ENCODE data around the gene ANAPC13. TPM values are rescaled to one million over a fixed set of nuclear protein-coding genes. Genes with fewer than 3 reads are reported as not detected.

Gene ANAPC13
- total RNA-seq, 1 experiment from 2014 or later = 47.3 TPM

- no peak for DNase-seq
- no peak overlapping the region for H2AFZ ChIP-seq (ENCODE audit: low read length)
- no peaks in the 10 kb centered on the region for H3K9me2 ChIP-seq (replicated peaks; ENCODE audit: insufficient read depth, low read length)
- H3K36me3 ChIP-seq (ENCODE audit: insufficient read depth, low read length) = no peaks in the 10 kb centered on the region
- H3K4me3 ChIP-seq (ENCODE audit: low read length) = no peak overlapping the region
- H3K9me3 ChIP-seq (ENCODE audit: low read length) = no peaks in the 10 kb centered on the region
- no peak overlapping the region for H3K9ac ChIP-seq (ENCODE audit: low read length)
- no peak overlapping the region for H3K27ac ChIP-seq (ENCODE audit: low read length)
- H3K4me1 ChIP-seq (ENCODE audit: low read length) = no peaks in the 10 kb centered on the region
- H4K20me1 ChIP-seq (ENCODE audit: insufficient read depth, low read depth, low read length) = no peaks in the 10 kb centered on the region
- no peaks in the 10 kb centered on the region for H3K27me3 ChIP-seq (ENCODE audit: low read length)
- H3K4me2 ChIP-seq (ENCODE audit: low read depth, low read length, poor library complexity, severe bottlenecking) = no peak overlapping the region
- no peaks in the 10 kb centered on the region for H3K79me2 ChIP-seq (ENCODE audit: low read length)
These were observed 27.3 kb downstream of the ANAPC13 start for GRCh38 chr3:134458406-134458945.

- no peak overlapping the region for H3K4me3 ChIP-seq (ENCODE audit: low read length)
- DNase-seq = no peak
- no peaks in the 10 kb centered on the region for H3K9me3 ChIP-seq (ENCODE audit: low read length)
- H3K9me2 ChIP-seq (replicated peaks; ENCODE audit: insufficient read depth, low read length) = no peaks in the 10 kb centered on the region
- H3K27ac ChIP-seq (ENCODE audit: low read length) = no peak overlapping the region
- no peaks in the 10 kb centered on the region for H4K20me1 ChIP-seq (ENCODE audit: insufficient read depth, low read depth, low read length)
- no peaks in the 10 kb centered on the region for H3K27me3 ChIP-seq (ENCODE audit: low read length)
- no peak overlapping the region for H3K4me2 ChIP-seq (ENCODE audit: low read depth, low read length, poor library complexity, severe bottlenecking)
- H3K36me3 ChIP-seq (ENCODE audit: insufficient read depth, low read length) = no peaks in the 10 kb centered on the region
- no peak overlapping the region for H3K9ac ChIP-seq (ENCODE audit: low read length)
- H3K4me1 ChIP-seq (ENCODE audit: low read length) = no peaks in the 10 kb centered on the region
- H3K79me2 ChIP-seq (ENCODE audit: low read length) = no peaks in the 10 kb centered on the region
- no peak overlapping the region for H2AFZ ChIP-seq (ENCODE audit: low read length)
These were observed 28.3 kb downstream of the ANAPC13 start for GRCh38 chr3:134457376-134458074.

- H3K27me3 ChIP-seq (ENCODE audit: low read length) = no peaks in the 10 kb centered on the region
These were observed 32.2 kb downstream of the ANAPC13 start for GRCh38 chr3:134453631-134454030.

GRCh38 chr3:134449951-134450350 is 35.8 kb downstream of the ANAPC13 start:
- Histone ChIP-seq H3K27ac (ENCODE audit: low read length) (no peak overlapping the region), H3K4me1 (ENCODE audit: low read length) (no peaks in the 10 kb centered on the region), H3K79me2 (ENCODE audit: low read length) (no peaks in the 10 kb centered on the region), H4K20me1 (ENCODE audit: insufficient read depth, low read depth, low read length) (no peaks in the 10 kb centered on the region), H3K9me2 (replicated peaks; ENCODE audit: insufficient read depth, low read length) (no peaks in the 10 kb centered on the region), H2AFZ (ENCODE audit: low read length) (no peak overlapping the region), H3K36me3 (ENCODE audit: insufficient read depth, low read length) (no peaks in the 10 kb centered on the region), H3K9me3 (ENCODE audit: low read length) (no peaks in the 10 kb centered on the region), H3K27me3 (ENCODE audit: low read length) (no peaks in the 10 kb centered on the region), H3K9ac (ENCODE audit: low read length) (no peak overlapping the region), H3K4me2 (ENCODE audit: low read depth, low read length, poor library complexity, severe bottlenecking) (no peak overlapping the region), H3K4me3 (ENCODE audit: low read length) (no peak overlapping the region)
- no peak for DNase-seq

More at GRCh38 chr3:134453631-134454030, 32.2 kb downstream of the ANAPC13 start:
- H3K36me3 ChIP-seq (ENCODE audit: insufficient read depth, low read length) = no peaks in the 10 kb centered on the region
- H3K79me2 ChIP-seq (ENCODE audit: low read length) = no peaks in the 10 kb centered on the region
- H3K4me2 ChIP-seq (ENCODE audit: low read depth, low read length, poor library complexity, severe bottlenecking) = no peak overlapping the region
- no peaks in the 10 kb centered on the region for H3K9me2 ChIP-seq (replicated peaks; ENCODE audit: insufficient read depth, low read length)
- no peaks in the 10 kb centered on the region for H4K20me1 ChIP-seq (ENCODE audit: insufficient read depth, low read depth, low read length)
- H3K27ac ChIP-seq (ENCODE audit: low read length) = no peak overlapping the region
- no peak overlapping the region for H3K9ac ChIP-seq (ENCODE audit: low read length)
- no peak overlapping the region for H2AFZ ChIP-seq (ENCODE audit: low read length)
- H3K9me3 ChIP-seq (ENCODE audit: low read length) = no peaks in the 10 kb centered on the region
- DNase-seq = no peak
- H3K4me1 ChIP-seq (ENCODE audit: low read length) = no peaks in the 10 kb centered on the region
- H3K4me3 ChIP-seq (ENCODE audit: low read length) = no peak overlapping the region

GRCh38 chr3:134449277-134449676 is 36.5 kb downstream of the ANAPC13 start:
- no peaks in the 10 kb centered on the region for H3K9me2 ChIP-seq (replicated peaks; ENCODE audit: insufficient read depth, low read length)
- no peaks in the 10 kb centered on the region for H3K4me1 ChIP-seq (ENCODE audit: low read length)
- H4K20me1 ChIP-seq (ENCODE audit: insufficient read depth, low read depth, low read length) = no peaks in the 10 kb centered on the region
- H3K79me2 ChIP-seq (ENCODE audit: low read length) = no peaks in the 10 kb centered on the region
- no peaks in the 10 kb centered on the region for H3K36me3 ChIP-seq (ENCODE audit: insufficient read depth, low read length)
- no peak overlapping the region for H2AFZ ChIP-seq (ENCODE audit: low read length)
- DNase-seq = no peak
- no peak overlapping the region for H3K27ac ChIP-seq (ENCODE audit: low read length)
- H3K9me3 ChIP-seq (ENCODE audit: low read length) = no peaks in the 10 kb centered on the region
- no peaks in the 10 kb centered on the region for H3K27me3 ChIP-seq (ENCODE audit: low read length)
- H3K4me2 ChIP-seq (ENCODE audit: low read depth, low read length, poor library complexity, severe bottlenecking) = no peak overlapping the region
- no peak overlapping the region for H3K9ac ChIP-seq (ENCODE audit: low read length)
- no peak overlapping the region for H3K4me3 ChIP-seq (ENCODE audit: low read length)

GRCh38 chr3:134448664-134449063 is 37.1 kb downstream of the ANAPC13 start:
- Histone ChIP-seq H3K27ac (ENCODE audit: low read length) (no peak overlapping the region), H3K9ac (ENCODE audit: low read length) (no peak overlapping the region), H4K20me1 (ENCODE audit: insufficient read depth, low read depth, low read length) (no peaks in the 10 kb centered on the region), H3K9me3 (ENCODE audit: low read length) (no peaks in the 10 kb centered on the region), H3K4me1 (ENCODE audit: low read length) (no peaks in the 10 kb centered on the region), H3K27me3 (ENCODE audit: low read length) (no peaks in the 10 kb centered on the region), H3K4me3 (ENCODE audit: low read length) (no peak overlapping the region), H2AFZ (ENCODE audit: low read length) (no peak overlapping the region), H3K79me2 (ENCODE audit: low read length) (no peaks in the 10 kb centered on the region), H3K9me2 (replicated peaks; ENCODE audit: insufficient read depth, low read length) (no peaks in the 10 kb centered on the region), H3K36me3 (ENCODE audit: insufficient read depth, low read length) (no peaks in the 10 kb centered on the region), H3K4me2 (ENCODE audit: low read depth, low read length, poor library complexity, severe bottlenecking) (no peak overlapping the region)
- DNase-seq = no peak

GRCh38 chr3:134447351-134447750 is 38.4 kb downstream of the ANAPC13 start:
- Histone ChIP-seq H3K79me2 (ENCODE audit: low read length) (no peaks in the 10 kb centered on the region), H3K4me3 (ENCODE audit: low read length) (no peak overlapping the region), H3K9me2 (replicated peaks; ENCODE audit: insufficient read depth, low read length) (no peaks in the 10 kb centered on the region), H3K36me3 (ENCODE audit: insufficient read depth, low read length) (no peaks in the 10 kb centered on the region), H3K4me1 (ENCODE audit: low read length) (no peaks in the 10 kb centered on the region), H3K9ac (ENCODE audit: low read length) (no peak overlapping the region), H3K9me3 (ENCODE audit: low read length) (no peaks in the 10 kb centered on the region), H3K27me3 (ENCODE audit: low read length) (no peaks in the 10 kb centered on the region), H3K27ac (ENCODE audit: low read length) (no peak overlapping the region), H4K20me1 (ENCODE audit: insufficient read depth, low read depth, low read length) (no peaks in the 10 kb centered on the region), H3K4me2 (ENCODE audit: low read depth, low read length, poor library complexity, severe bottlenecking) (no peak overlapping the region), H2AFZ (ENCODE audit: low read length) (no peak overlapping the region)
- no peak for DNase-seq

- Histone ChIP-seq H3K9me2 (replicated peaks; ENCODE audit: insufficient read depth, low read length) (no peaks in the 10 kb centered on the region), H3K36me3 (ENCODE audit: insufficient read depth, low read length) (no peaks in the 10 kb centered on the region), H4K20me1 (ENCODE audit: insufficient read depth, low read depth, low read length) (no peaks in the 10 kb centered on the region), H3K9ac (ENCODE audit: low read length) (no peak overlapping the region), H3K4me1 (ENCODE audit: low read length) (no peaks in the 10 kb centered on the region), H3K79me2 (ENCODE audit: low read length) (no peaks in the 10 kb centered on the region), H3K27ac (ENCODE audit: low read length) (no peak overlapping the region), H3K9me3 (ENCODE audit: low read length) (no peaks in the 10 kb centered on the region), H3K4me2 (ENCODE audit: low read depth, low read length, poor library complexity, severe bottlenecking) (no peak overlapping the region), H3K27me3 (ENCODE audit: low read length) (no peaks in the 10 kb centered on the region), H3K4me3 (ENCODE audit: low read length) (no peak overlapping the region), H2AFZ (ENCODE audit: low read length) (no peak overlapping the region)
- no peak for DNase-seq
These were observed 39.0 kb downstream of the ANAPC13 start for GRCh38 chr3:134446800-134447199.
